HG03064 (cell line): ENCODE results near the gene LSM3.

Experiments used
- ATAC-seq: cut with Tn5 transposase; IDR thresholded peaks from one replicate; pipeline ENCODE4 v1.9.1; 2021; ENCODE audit warnings: low read depth; ENCODE audit not compliant: unreplicated experiment

LSM3 gene

GRCh38 chr3:14156201-14156600 lies 22.4 kb upstream of the LSM3 start:
- ATAC-seq, result no peak

GRCh38 chr3:14156843-14157561 lies 21.6 kb upstream of the LSM3 start:
- no peak for ATAC-seq

GRCh38 chr3:14157951-14158350 lies 20.7 kb upstream of the LSM3 start:
- ATAC-seq, result no peak

- ATAC-seq, result no peak
Observed at GRCh38 chr3:14158370-14158769, 20.2 kb upstream of the LSM3 start.

- ATAC-seq, result no peak
Observed at GRCh38 chr3:14159426-14159825, 19.2 kb upstream of the LSM3 start.

GRCh38 chr3:14161282-14161681 lies 17.3 kb upstream of the LSM3 start:
- ATAC-seq, result no peak

GRCh38 chr3:14162178-14162577 lies 16.4 kb upstream of the LSM3 start:
- no peak for ATAC-seq

GRCh38 chr3:14166877-14167603 lies 11.6 kb upstream of the LSM3 start:
- no peak for ATAC-seq

GRCh38 chr3:14169435-14169834 lies 9.2 kb upstream of the LSM3 start:
- no peak for ATAC-seq

GRCh38 chr3:14169871-14170270 lies 8.7 kb upstream of the LSM3 start:
- no peak for ATAC-seq

GRCh38 chr3:14170531-14171159 lies 8.0 kb upstream of the LSM3 start:
- no peak for ATAC-seq

- no peak for ATAC-seq
Observed at GRCh38 chr3:14172496-14172895, 6.1 kb upstream of the LSM3 start.

- no peak for ATAC-seq
Observed at GRCh38 chr3:14174483-14174882, 4.1 kb upstream of the LSM3 start.

- ATAC-seq, result peak; percentile 32
Observed at GRCh38 chr3:14175383-14176037, 3.1 kb upstream of the LSM3 start.

GRCh38 chr3:14177580-14178246 lies 904 bp upstream of the LSM3 start:
- peak; percentile 2 for ATAC-seq

GRCh38 chr3:14179114-14179465 lies 473 bp downstream of the LSM3 start:
- ATAC-seq, result no peak

- ATAC-seq, result no peak
Observed at GRCh38 chr3:14179795-14180194, 1.2 kb downstream of the LSM3 start.

- no peak for ATAC-seq
Observed at GRCh38 chr3:14181253-14181652, 2.6 kb downstream of the LSM3 start.

GRCh38 chr3:14183015-14183577 lies 4.5 kb downstream of the LSM3 start:
- ATAC-seq, result no peak

GRCh38 chr3:14186854-14187458 lies 8.3 kb downstream of the LSM3 start:
- ATAC-seq, result no peak
